Vagina (tissue), 2 donors: Measurements from ENCODE around the gene MBTPS1.

Source experiments
- POLR2A ChIP-seq, 2 donors: fragments of 450-650 bp; IDR thresholded peaks; one replicate each; pipeline ENCODE4 v1.6.1; 2017; ENCODE audit warnings: antibody characterized with exemption in 2 of 2, mild to moderate bottlenecking in 2 of 2, moderate library complexity in 2 of 2
- POLR2AphosphoS5 ChIP-seq, 2 donors: sonication (generic); formaldehyde crosslinking; IDR thresholded peaks; one replicate each; pipeline ENCODE4 v1.9.0; 2017; ENCODE audit warnings: antibody characterized with exemption in 2 of 2, mild to moderate bottlenecking in 2 of 2, low read depth in 1 of 2; ENCODE audit not compliant: insufficient read depth in 1 of 2
- TF ChIP-seq, protein P1 (sequence below), 3 experiments: fragments of 450-650 bp in 2 of 3; fragments of 200-600 bp in 1 of 3; sonication (generic) in 1 of 3; IDR thresholded peaks; one replicate each; pipeline ENCODE4 v1.5.1; 2017 to 2019; ENCODE audit warnings: antibody characterized with exemption in 3 of 3, mild to moderate bottlenecking in 2 of 3, moderate library complexity in 2 of 3

DNA sequence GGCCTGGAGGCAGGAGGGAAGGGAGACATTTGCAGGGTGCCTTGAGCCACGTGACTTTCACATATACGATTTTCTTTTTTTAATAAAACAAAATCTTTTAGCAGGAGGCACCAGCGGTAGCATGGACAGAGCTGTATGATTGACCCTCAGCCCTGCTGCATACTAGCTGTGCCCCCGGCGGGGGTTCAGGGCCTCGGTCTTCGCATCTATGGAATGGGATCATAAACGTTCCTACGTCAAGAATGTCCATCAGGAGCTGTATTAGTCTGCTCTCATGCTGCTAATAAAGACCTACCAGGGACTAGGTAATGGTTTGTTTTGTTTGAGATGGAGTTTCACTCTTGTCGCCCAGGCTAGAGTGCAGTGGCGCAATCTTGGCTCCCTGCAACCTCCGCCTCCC is 101.3 kb downstream of the MBTPS1 start:
- TF ChIP-seq, protein P1, sequence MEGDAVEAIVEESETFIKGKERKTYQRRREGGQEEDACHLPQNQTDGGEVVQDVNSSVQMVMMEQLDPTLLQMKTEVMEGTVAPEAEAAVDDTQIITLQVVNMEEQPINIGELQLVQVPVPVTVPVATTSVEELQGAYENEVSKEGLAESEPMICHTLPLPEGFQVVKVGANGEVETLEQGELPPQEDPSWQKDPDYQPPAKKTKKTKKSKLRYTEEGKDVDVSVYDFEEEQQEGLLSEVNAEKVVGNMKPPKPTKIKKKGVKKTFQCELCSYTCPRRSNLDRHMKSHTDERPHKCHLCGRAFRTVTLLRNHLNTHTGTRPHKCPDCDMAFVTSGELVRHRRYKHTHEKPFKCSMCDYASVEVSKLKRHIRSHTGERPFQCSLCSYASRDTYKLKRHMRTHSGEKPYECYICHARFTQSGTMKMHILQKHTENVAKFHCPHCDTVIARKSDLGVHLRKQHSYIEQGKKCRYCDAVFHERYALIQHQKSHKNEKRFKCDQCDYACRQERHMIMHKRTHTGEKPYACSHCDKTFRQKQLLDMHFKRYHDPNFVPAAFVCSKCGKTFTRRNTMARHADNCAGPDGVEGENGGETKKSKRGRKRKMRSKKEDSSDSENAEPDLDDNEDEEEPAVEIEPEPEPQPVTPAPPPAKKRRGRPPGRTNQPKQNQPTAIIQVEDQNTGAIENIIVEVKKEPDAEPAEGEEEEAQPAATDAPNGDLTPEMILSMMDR (IDR thresholded peaks at IDR 0.05), result no peak
- TF ChIP-seq POLR2A (IDR thresholded peaks at IDR 0.05) (no peak), POLR2AphosphoS5 (IDR thresholded peaks at IDR 0.05; ENCODE audit: insufficient read depth in 1 of 2, low read depth in 1 of 2) (no peak)
